ENCODE data around the gene ARHGEF12.
"Not testable (repeated sequence)": the region's sequence is repeated elsewhere in the genome, so short reads cannot be mapped to it uniquely, and the experiment has no call there.

Gene ARHGEF12

GRCh38 chr11:120441592-120441991, 105.4 kb downstream of the ARHGEF12 start:
- FAIRE-seq: no peak

GRCh38 chr11:120442031-120442430, 105.8 kb downstream of the ARHGEF12 start:
- no peak for FAIRE-seq

GRCh38 chr11:120446802-120447201, 110.6 kb downstream of the ARHGEF12 start:
- FAIRE-seq: no peak

GRCh38 chr11:120448240-120448639, 112.0 kb downstream of the ARHGEF12 start:
- FAIRE-seq: no peak

- FAIRE-seq: peak; percentile 92
These were observed 119.3 kb downstream of the ARHGEF12 start for GRCh38 chr11:120455487-120455886.

- no peak for FAIRE-seq
These were observed 121.8 kb downstream of the ARHGEF12 start for GRCh38 chr11:120457996-120458395.

GRCh38 chr11:120462825-120463224, 126.6 kb downstream of the ARHGEF12 start:
- FAIRE-seq: peak; percentile 66

- FAIRE-seq: peak; percentile 86
These were observed 129.8 kb downstream of the ARHGEF12 start for GRCh38 chr11:120465921-120466534.

- FAIRE-seq: no peak
These were observed 131.4 kb downstream of the ARHGEF12 start for GRCh38 chr11:120467627-120468026.

- FAIRE-seq: no peak
These were observed 134.9 kb downstream of the ARHGEF12 start for GRCh38 chr11:120471131-120471530.

GRCh38 chr11:120471994-120472393, 135.8 kb downstream of the ARHGEF12 start:
- no peak for FAIRE-seq

- FAIRE-seq: peak; percentile 56
These were observed 137.3 kb downstream of the ARHGEF12 start for GRCh38 chr11:120473503-120473902.

- peak; percentile 38 for FAIRE-seq
These were observed 145.9 kb downstream of the ARHGEF12 start for GRCh38 chr11:120482149-120482548.

- no peak for FAIRE-seq
These were observed 148.5 kb downstream of the ARHGEF12 start for GRCh38 chr11:120484722-120485121.

- no peak for FAIRE-seq
These were observed 149.9 kb downstream of the ARHGEF12 start for GRCh38 chr11:120486138-120486537.

GRCh38 chr11:120489799-120490198, 153.6 kb downstream of the ARHGEF12 start:
- no peak for FAIRE-seq

- no peak for FAIRE-seq
These were observed 156.3 kb downstream of the ARHGEF12 start for GRCh38 chr11:120492486-120492885.

GRCh38 chr11:120494595-120494994, 158.4 kb downstream of the ARHGEF12 start:
- no peak for FAIRE-seq

- no peak for FAIRE-seq
These were observed 162.9 kb downstream of the ARHGEF12 start for GRCh38 chr11:120499088-120499487.

GRCh38 chr11:120499859-120500258, 163.6 kb downstream of the ARHGEF12 start:
- FAIRE-seq: no peak

- FAIRE-seq: no peak
These were observed 164.3 kb downstream of the ARHGEF12 start for GRCh38 chr11:120500414-120501071.

GRCh38 chr11:120501440-120501839, 165.2 kb downstream of the ARHGEF12 start:
- FAIRE-seq: no peak

- no peak for FAIRE-seq
These were observed 166.0 kb downstream of the ARHGEF12 start for GRCh38 chr11:120501976-120502755.

- not testable (repeated sequence) for FAIRE-seq
These were observed 167.3 kb downstream of the ARHGEF12 start for GRCh38 chr11:120503529-120503928.
